HG03039 (cell line): Measurements from ENCODE around the gene TBC1D1.

Source experiments
- ATAC-seq: cut with Tn5 transposase; IDR thresholded peaks from one replicate; pipeline ENCODE4 v1.9.1; 2021; ENCODE audit warnings: mild to moderate bottlenecking, moderate library complexity; ENCODE audit not compliant: unreplicated experiment

TBC1D1 gene

DNA sequence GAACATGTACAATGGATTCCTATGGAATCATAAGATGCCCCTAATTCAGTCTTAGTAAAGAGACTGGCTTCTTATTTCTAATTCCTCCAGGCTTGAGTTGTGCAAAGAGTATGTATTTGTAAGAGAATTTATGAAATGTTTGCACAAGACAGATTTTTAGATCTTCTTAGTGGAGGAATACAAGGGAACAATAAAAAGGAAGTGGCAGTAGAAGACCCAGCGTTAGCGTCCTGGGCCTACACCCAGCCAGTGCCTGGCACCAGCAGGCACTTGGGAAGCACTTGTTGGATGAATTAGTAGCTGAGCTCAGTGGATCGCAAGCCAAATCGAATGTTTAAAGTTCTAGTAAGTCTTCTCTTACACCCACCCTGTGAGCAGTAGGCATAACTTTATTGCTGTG is 226.7 kb downstream of the TBC1D1 start:
- no peak for ATAC-seq

DNA sequence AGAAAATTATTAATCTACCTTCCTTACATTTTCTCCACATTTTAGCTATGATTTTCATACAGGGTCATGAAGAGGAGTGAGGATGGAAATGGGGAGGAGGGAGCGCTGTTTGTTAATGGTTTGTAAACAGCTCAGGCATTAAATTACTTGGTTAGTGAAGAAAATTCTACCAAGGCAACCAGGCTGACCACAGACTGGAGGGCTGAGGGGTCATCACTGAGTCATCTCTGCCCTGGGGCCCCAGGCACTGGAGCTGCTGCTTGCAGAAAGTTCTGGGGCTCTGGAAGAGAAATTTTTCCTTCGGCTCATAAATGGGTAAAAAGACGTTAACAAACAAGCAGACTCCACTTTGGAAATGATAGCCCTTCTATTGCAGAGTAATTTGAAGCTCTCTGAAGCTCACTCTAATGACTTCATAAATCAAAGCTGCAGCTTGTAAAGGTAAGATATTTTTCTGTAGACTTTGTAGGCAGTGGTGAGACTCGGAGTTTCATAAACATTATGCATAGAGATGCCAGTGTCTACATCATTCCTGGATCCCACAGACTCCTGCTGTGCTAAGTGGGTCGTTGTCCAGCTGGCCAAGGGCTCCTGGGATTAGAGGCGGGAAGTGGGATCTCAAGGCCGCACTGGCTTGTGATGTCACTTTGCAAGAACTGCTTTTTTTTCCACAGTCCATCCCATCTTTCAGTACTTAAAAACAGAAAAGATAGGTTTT is 228.9 kb downstream of the TBC1D1 start:
- ATAC-seq, result no peak

DNA sequence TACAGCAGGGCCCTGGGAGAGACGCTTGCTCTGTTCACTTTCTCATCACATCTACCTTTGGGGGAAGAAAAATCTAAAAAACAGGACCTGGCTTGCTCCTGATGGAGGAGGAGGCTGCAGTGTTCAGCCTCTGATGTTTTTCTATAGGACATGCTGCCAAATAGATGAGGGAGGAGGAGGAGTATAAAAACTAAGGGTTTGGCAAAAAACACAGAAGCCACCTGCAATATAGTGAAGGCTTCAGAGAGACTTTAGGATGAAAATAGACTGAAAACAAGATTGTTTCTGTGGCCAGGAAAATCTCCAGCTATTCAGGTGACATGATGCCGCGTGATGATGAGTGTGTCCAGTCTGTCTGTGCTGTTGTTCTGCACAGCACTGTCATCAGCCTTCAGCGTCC is 229.9 kb downstream of the TBC1D1 start:
- ATAC-seq, result no peak

DNA sequence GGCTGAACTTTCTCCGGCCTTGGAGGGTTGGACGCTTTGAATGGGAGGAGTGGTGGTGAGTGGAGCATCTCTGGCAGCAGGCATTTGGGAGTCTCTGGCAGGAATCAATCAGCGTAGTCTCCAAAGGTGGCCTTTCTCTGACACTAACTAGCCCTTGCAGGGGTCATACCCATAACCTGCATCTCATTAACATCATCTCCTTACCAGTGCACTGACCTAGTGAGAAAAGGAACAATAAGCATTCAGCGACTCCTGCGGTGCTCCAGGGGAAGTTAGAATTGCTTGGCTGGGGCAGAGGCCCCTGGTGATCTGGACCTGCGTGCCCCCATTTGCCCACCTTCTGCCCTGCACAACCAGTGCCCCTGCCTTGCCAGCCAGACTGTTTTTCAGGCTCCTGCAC is 231.2 kb downstream of the TBC1D1 start:
- ATAC-seq, result no peak

DNA sequence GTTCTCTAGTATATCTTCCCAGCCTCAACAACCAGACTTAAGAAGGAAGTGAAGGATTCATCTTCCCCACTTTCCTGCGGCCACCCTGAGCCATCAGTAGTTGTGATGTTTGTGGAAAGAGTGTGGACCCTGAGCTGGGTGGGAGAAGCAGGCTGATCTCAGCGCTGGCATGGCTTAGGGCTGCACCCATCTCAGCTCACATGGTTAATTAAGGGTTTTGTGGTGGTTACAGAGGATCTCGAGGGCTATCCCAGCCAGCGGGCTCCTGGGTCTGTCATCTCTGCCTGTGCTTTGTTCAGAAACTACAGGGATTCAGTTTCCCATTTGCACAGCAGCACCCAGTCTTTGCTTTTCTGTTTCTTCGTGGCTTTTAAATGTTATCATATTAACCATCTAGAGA is 232.7 kb downstream of the TBC1D1 start:
- ATAC-seq, result no peak

DNA sequence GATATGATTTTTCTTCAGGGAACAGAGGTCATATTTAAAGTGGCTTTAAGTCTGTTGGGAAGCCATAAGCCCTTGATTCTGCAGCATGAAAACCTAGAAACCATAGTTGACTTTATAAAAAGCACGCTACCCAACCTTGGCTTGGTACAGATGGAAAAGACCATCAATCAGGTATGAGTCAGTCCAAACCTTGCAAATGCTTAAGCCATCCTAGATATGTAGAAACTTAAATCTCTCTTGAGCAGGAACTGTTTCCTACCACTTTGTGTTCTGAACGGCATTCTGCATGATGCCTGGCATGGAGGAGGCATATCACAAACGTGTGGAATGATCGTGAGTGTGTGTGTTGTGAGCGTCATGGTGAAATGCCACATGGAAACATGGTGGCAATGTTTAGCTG is 234.1 kb downstream of the TBC1D1 start:
- no peak for ATAC-seq

DNA sequence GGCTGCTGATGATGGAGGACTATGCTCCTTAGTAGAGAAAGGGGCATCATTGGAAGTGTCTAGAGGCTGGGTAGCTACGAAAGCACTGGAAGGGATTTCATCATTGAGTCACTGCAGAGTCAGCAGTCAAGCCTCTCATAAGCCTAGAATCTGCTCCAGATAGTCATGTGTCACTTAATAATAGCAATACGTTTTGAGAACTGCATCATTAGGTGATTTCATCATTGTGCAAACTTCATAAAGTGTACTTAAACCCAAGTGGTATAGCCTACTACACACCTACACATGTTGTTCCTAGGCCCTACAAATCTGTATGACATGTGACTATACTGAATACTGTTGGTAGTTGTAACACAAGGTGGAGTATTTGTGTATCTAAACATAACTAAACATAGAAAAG is 234.9 kb downstream of the TBC1D1 start:
- no peak for ATAC-seq

DNA sequence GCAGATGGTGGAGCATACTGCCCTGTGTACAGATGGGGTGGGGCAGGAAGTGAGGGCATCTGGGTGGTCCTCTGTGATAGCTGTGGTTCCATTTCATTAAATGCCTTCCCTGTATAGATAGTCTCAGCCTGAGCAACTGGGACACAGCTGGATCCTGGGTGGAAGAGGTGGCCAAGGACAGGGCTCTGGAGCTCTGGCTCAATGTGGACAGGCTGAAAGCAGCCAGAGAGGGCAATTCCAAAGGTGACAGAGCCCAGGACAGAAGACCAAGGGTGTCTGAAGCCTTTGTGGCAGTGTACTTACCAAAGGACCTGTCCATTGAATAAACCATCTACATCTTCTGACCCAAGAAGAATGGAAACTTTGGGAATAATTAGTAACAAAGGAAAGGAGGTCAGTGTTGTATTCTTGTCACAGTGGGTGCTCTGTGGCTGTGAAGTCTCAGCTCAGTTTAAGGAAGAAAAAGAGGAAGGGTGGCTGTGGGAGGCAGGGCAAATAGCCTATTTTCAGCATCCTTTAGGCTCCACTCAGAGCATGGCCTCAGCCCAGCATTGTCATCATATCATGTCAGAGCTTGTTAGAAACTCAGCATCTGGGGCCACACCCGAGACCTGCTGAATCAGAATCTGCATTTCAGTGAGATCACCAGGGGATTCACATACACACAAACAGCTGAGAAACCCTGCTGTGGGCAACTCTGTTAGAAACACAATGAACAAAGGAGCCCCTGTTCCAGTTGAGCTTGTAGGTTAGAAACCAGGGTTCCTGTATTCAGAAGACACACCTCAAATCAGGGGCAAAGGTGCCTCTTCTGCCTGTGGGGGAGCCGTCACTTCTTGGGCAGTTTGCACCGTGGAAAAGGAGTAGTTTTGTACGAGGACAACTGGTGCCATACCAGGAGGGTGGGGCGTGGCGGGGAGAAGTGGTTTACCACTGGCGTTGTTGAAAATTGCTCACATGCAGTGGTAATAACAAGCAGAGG is 237.9 kb downstream of the TBC1D1 start:
- ATAC-seq, result peak; percentile 46

DNA sequence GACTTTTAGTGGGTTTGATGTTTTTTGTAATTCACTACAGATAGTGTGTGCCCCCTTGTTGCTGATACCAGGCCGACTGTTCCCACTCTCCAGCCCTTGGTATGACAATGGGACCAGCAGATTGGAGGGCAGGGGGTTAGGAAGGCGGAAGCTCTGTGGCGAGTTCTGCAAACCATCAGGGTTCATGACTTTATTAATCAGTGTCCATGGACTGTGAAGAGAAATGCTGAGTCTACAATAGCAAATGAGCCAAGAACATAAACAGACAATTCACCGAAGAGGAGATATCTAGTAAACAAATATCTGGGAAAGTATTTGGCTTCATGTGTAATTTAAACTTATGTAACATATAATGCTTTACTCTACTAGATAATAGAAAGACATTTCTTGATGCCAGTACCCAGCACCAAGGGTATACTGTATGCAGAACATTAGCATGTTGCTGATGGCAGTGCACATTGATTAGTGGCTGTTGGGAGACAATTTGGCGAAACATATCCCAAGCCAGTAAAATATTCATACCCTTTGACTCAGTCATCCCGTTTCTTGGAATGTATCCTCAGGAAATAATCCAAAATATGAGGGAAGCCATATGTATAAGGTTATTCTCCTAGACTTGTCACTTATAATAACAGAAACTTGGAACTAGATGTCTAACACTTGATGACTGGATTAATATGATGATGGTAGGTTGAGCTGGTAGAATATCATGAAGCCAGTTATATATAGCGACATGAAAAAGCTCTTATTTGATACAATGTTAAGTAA is 238.8 kb downstream of the TBC1D1 start:
- no peak for ATAC-seq

DNA sequence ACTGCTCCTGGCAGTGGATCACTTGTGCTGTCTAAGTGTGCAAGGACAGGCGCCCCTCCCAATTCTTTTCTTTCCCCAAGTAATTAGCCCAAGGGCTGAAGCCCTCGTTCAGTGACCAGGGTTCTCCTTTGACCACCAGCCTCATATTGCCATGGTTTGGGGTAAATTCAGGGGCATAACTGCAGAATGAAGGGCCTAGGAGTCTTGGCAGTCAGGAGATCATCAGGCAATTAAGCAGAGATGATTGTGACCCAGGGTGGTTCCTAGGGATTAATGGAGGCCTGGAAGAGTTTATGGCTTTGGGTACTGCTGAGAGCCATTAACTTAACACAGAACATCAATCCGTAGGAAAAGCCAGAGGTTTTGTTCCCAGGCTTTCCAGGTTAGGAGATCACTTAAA is 240.0 kb downstream of the TBC1D1 start:
- no peak for ATAC-seq

DNA sequence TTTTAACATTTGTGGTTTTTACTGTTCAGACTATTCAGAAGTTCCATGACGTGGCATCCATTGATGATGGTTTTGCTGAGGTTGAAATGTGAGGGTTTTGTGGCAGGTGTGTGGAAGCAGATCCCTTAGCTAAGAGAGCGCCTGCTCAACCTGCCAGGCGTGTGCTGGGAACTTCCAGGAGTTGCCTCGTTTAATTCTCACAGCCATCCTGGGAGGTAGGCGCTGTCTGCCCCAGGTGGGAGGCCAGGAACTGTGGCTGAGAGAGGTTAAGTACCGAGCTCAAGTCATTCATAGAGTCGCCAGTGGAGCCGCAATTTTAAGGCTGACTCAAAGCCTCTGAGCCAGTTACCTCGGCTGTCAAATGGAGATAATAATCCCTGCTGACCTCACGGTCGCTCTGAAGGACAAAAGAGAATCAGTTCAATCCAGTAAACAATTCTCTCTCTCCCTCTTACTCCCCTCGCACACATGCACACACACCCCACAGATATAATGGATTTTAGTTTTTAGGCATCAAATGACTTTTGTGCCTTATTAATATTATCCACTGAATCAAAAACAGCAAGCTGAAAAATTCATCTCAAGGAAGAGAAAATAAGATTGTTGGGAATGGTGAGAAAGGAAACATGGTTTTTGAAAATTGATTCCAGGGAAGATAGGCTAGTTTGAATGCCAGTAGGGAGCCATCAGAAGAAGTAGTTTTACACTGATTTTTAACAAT is 240.6 kb downstream of the TBC1D1 start:
- peak; percentile 23 for ATAC-seq

DNA sequence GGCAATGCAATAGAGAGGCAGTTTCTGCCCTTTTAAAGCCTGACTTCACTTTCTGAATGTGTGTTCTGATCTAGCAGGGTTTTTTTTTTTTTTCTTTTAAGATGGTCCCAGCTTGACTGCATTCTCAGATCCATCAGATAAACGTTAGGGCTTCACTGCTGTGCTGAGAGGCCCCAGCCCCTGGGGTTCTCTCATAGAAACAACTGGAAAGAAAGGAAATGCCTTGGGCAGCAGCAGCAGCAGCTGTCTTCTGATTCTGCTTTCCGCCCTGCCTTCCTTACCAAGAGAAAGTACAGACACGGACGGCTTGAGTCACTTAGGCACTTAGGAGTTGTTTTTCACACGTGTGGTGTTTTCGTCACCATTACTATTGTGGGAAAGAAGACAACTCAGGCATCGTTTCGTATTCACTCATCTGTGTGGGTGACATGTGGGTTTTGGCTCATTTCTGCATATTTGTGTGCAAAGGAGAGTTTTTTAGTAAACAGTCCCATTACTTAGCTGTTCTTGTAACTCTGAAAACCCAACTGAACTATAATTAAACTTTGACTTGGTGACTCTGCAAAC is 241.3 kb downstream of the TBC1D1 start:
- peak; percentile 75 for ATAC-seq

DNA sequence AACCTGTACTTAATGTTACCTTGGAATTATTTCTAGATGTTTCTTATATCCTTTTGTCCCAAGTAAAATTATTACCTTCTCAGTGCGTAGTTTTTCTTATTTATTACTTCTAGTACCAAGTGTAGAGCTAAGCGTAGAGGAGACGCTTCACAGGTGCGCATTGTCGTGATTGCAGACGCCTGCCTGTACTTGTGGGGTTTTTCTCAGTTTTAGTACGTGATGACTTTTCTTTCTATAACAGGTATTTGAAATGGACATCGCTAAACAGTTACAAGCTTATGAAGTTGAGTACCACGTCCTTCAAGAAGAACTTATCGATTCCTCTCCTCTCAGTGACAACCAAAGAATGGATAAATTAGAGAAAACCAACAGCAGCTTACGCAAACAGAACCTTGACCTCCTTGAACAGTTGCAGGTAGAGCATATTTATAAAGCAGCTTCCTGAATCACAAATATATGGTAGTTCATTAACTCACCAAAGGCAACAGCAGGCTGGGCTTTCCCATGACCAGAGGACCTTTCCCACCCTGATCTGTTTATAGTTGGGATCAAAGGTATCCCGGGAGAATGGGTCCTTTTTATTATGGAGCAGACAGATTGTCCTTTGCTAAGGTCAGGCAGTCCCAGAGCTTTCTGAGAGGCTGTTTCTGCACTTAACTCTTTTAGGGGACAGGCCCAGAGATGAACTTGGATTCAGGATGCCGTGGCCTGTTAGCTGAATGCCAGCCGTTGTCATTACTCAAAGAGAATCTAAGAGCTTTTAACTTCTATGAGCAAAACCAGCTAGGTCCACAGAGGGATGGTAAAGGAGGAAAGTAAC is 242.2 kb downstream of the TBC1D1 start:
- ATAC-seq, result no peak

DNA sequence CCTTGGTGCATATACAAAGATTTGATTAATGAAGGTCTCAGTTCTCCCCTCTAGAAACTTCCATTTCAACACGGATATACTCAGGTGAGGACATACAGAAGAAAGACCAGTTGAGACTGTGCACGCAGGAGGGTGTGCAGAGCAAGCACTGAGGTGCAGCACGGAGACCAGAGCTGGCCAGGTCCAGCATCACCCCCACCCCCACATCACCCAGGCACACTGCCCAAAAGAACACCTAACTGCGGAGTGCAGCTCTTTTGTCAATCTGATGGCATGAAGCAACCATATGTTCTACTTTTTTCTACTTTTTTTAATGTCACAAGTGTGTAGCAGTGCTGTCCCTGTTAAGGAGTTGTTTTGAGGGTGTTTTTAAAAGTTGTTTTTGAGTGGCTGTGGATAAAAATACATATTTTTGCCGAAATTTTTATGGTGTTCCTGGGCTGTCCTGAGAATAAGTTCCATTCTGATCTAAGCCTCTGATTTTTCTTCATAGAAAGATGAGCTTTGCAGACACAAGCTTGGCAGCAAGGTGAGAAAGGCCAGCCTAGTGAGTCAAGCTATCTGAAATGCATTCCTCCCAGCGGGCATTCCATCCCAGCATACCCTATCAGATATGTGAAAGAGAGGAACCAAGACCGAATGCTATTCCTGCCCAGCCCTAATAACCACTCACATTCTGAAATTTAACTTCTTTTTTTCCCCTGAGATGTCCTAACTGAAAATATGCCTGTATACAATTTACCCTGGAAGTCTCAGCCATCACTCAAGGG is 243.0 kb downstream of the TBC1D1 start:
- ATAC-seq, result no peak

DNA sequence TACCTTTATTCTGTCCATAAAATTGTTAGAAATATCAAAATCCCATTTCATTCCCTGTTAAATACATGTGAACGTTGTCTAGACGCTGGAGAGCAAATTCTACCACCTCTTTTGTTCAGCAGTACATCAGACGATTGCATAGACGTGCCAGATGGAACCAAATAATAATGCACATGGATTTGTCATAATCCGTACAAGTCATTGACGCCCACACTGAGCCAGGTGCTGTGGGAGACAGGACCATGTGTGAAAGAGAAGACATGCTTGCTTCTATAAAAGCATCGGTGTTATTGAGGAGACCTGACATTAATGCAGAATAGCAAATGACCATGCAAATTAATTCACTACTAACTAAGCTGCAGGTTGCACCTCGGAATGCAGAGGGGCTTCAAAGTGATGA is 244.3 kb downstream of the TBC1D1 start:
- ATAC-seq, result no peak

DNA sequence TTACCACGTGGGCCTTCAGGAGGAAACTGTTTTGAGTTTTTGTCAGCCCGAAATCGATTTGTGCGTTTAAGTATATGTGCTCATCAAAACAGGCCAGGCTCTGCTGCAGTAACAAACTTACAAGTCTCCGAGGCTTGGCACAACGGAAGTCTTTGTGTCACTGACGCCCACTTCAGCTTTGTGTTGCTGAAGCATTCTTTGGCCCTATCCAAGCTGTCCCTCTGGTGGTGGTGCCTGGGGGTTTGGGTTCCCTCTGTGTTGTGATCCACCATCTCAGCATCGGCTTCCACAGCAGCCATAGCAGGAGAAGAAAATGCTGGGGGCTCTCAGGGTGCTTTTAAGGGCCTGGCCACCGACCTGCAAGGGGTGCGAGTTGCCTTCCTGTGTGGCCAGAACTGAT is 245.7 kb downstream of the TBC1D1 start:
- ATAC-seq, result no peak

DNA sequence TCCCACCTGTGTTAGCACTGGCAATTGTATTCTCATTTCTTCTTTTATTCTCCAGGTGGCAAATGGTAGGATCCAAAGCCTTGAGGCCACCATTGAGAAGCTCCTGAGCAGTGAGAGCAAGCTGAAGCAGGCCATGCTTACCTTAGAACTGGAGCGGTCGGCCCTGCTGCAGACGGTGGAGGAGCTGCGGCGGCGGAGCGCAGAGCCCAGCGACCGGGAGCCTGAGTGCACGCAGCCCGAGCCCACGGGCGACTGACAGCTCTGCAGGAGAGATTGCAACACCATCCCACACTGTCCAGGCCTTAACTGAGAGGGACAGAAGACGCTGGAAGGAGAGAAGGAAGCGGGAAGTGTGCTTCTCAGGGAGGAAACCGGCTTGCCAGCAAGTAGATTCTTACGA is 246.2 kb downstream of the TBC1D1 start:
- no peak for ATAC-seq

DNA sequence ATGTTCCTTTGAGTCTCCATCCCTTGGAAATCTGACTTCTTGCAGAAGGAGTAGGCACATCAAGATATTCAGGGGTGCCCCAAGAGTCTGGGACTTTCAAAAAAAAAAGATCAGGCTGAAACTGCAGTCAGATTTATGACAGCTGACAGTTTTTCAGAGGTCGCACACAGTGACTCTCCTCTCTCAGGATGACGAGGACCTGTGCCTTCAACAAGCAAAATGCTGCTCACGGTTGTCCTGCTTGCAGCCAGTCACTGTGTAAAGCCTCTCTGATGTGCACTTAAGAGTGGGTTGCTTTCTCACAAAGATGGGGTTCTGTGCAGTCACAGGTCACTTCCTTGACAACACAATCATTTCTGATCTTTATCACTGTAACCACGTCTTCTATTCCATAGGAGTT is 247.5 kb downstream of the TBC1D1 start:
- ATAC-seq, result no peak

DNA sequence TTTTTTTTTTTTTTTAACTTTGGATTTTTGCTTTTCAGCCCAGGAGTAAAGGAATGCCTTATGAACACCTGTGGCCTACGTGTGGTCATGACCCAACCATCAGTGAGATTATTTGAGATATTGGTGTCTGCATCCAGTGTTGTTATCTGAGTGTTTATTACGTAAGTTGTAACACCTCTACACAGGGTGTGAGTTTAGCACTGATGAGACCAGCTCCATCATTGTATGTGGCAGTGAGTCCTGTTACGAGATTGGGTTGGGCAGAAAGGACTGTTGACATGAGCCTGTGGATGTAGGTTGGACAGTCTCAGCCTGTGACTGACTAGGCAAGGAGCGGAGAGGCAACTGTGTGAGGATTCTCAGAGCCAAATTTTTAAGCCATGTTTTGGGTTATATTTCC is 248.3 kb downstream of the TBC1D1 start:
- no peak for ATAC-seq
